GM21717 (cell line): ENCODE data around the gene LCE3E.
"Not testable (repeated sequence)": the region's sequence is repeated elsewhere in the genome, so short reads cannot be mapped to it uniquely, and the experiment has no call there.

ENCODE experiments used
- ATAC-seq: cut with Tn5 transposase; IDR thresholded peaks from one replicate; pipeline ENCODE4 v1.9.1; 2021; ENCODE audit warnings: mild to moderate bottlenecking, moderate library complexity; ENCODE audit not compliant: unreplicated experiment

The LCE3E gene, protein sequence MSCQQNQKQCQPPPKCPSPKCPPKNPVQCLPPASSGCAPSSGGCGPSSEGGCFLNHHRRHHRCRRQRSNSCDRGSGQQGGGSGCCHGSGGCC

DNA sequence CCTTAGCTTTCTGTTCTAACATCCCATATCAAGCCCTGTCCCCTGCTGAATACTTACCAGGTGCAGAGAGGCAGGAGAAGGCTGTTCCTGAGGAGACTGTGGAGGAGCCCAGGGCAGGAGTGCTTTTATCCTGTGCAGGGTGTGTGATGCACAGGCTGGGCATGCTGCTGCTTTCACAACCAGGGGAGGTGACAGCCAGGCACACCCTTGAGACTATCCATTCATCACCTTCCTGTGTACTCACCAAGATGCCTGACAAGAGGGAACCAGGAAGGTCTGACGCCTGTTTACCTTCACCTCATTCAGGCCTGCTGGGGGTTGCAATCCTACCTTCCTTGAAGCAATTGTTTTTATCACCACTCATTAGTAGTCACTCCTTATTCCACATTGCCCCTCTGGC, at the start of gene LCE3E:
Gene LCE3E (minus strand): TSS at position 100 of the 400 bp plus-strand sequence. CDS start 572 bp downstream, outside the sequence.
- ATAC-seq, result no peak

DNA sequence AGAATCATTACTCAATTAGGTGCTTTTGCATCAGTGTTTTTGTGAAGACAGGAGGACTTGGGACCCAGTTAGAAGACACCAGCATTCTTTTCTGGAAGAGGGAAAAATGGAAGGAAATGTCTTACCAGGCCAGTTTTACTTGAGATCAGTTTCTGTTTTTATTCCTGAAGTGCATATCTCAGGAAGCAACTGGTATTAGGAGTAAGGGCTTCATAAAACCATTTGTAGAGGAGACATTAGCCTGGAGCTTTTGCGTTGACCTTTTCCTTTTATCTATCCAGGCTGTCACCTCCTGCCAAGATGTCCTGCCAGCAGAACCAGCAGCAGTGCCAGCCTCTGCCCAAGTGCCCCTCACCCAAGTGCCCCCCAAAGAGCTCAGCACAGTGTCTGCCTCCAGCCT, 46.9 kb upstream of the LCE3E start, which contains the start of gene LCE3B:
Gene LCE3B (plus strand): TSS at position 301 of the 400 bp plus-strand sequence. CDS start 0 bp downstream, at position 301.
- no peak for ATAC-seq

DNA sequence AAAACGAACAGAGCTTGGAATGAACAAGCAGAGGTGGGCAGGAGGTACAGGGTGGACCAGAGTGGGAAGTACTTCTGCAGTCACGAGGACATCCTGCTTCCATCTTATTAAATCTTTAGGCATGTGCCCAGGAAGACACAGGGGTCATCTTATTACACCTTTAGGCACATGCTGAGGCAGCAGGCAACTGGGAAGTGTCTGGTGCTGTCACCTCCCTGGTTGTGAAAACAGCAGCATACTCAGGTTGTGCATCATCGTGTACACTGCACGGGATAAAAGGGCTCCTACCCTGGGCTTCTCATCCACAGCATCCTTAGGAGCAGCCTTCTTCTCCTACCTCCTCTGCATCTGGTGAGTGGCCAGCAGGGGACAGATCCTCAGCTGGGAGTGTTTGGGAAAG, 33.4 kb upstream of the LCE3E start, which contains the start of gene LCE3C:
Gene LCE3C (plus strand): TSS at position 301 of the 400 bp plus-strand sequence. CDS start 498 bp downstream, outside the sequence.
- ATAC-seq, result no peak

DNA sequence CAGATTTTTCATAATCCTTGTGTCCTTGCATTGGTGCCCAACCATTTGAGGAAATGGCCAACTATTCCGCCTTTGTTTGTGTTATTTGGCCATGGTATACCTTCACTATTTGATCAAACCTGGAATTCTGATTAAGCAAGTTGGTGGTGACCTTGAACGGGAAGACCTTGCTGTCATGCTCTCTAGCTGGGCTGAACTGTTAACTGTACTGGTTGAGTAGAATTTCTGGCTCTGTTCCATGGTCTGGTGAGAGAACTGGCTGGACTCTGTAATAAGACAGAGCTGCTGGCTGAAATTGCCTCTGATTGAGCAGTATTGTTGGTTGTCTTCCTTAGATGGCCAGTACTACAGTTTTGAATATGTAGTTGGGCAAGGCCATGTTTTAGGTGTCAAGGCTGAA, 30.4 kb upstream of the LCE3E start:
- no peak for ATAC-seq

DNA sequence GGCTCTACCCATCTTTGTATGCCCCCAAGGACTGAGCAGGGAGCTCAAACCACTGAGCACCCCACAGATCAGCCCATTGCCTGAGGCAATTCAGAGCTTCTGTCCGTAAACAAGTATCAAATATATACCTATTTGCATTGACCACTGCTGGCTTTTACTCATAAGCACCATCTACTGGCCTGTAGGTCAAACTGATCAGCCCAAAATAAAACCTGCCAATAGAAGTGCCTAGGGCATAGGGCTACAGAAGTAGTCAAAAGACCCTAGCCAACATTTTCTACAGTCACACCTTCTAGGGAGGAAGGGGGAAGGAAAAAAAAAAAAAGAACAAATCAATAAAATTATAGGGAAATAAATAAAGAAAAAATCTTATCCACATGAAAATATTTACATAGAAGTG, 19.0 kb upstream of the LCE3E start:
- no peak for ATAC-seq

DNA sequence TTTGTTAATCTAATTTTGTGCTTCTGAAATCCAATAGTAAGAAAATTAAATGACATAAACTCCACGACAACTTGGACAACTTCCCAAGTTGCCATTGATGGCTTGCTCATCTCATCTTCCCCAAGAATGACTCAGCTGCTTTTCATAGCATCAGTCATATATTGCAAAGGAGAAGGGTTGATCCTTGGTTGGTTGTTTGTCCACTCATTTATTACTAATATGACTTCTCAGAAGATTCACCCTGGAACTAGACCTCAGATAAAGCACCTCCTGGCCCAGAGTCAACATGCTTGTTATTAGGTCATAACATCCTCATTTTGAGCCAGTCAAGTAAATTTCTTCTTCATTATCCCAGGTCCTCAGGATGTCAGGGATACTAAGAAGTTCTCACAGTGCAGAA, 16.1 kb upstream of the LCE3E start:
- ATAC-seq, result no peak

DNA sequence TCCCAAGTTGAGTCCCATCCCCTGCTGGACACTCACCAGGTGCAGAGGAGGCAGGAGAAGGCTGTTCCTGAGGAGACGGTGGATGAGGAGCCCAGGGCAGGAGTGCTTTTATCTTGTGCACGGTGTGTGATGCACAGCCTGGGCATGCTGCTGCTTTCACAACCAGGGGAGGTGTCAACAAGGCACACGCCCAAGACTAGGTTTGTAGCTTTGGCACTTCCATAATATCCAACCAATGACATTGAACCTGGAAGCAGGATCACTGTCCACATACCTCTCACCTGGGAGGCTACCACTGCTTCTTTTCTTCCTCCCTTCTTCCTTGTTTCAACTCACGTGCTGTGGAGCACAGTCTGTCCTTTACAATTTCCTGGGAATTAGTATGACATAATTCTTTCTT, 13.9 kb upstream of the LCE3E start, which contains the start of gene LCE3D:
Gene LCE3D (minus strand): TSS at position 84 of the 400 bp plus-strand sequence. CDS start 580 bp downstream, outside the sequence.
- no peak for ATAC-seq

DNA sequence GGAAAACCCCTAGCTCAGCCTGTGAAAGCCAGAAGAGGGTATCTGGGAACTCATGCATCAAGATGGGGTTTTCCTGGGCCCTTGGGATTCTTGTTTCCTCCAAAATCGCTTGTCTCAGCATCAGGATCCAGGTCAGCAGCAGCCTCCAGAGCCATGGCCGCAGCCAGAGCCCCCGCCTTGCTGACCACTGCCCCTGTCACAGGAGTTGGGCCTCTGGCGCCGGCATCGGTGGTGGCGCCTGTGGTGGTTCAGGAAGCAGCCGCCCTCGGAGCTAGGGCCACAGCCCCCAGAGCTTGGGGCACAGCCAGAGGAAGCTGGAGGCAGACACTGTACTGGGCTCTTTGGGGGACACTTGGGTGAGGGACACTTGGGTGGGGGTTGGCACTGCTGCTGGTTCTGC, 12.9 kb upstream of the LCE3E start:
- ATAC-seq, result not testable (repeated sequence)

DNA sequence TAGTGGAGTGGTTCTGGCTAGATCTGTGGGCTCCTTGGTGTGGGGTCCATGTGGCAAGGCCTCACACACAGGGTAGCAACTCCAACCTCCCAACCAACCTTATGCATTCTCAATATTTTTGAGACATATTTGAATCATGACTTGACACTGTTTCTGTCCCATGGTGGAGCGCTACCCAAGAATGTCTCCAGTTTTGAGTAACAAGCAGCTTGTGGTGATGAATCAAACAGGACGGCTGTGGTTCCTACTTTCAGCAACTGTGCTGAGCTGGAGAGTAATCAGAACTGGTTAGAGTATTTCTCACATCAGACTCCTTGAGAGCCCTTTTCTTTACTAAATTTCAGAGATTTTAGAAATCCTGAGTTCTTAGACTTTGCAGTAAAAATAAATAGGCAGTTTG, 10.6 kb upstream of the LCE3E start:
- ATAC-seq, result no peak

DNA sequence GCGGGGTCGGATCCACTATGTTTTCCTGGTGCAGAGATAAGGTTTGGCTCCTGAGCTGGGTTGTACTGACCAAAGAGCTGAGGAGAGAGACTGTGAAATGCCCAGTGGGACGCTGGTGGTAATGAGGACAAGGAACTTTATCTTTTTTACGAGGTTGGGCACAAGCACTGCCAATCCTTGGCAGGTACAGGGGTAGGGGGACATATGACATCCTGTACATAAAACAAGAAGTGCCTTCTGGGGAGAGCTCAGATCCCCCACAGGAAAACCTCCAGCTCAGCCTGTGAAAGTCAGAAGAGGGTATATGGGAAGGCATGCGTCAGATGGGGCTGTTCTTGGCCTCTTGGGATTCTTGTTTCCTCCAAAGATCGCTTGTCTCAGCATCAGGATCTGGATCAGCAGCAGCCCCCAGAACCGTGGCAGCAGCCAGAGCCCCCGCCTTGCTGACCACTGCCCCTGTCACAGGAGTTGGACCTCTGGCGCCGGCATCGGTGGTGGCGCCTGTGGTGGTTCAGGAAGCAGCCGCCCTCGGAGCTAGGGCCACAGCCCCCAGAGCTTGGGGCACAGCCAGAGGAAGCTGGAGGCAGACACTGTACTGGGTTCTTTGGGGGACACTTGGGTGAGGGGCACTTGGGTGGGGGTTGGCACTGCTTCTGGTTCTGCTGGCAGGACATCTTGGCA, 905 bp downstream of the LCE3E start:
- ATAC-seq, result no peak

DNA sequence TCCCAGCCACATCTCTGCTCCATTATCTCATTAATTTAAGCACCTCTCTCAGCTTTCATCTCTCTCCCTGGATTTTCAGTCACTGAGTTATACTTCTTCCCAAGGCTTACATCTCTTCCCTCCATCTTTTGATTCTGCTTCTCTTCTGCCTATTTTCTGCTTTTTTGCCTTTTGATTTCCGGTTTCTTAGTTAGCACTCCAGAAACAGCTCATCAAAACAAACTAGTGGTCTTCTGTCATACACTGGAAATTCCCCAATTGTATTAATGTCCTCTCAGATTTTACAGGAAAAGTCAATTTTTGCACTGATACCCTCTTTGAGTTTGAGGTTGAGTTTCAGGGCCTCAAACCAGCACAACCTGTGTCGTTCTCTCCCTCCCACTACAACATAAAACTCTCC, 1.5 kb downstream of the LCE3E start:
- no peak for ATAC-seq

DNA sequence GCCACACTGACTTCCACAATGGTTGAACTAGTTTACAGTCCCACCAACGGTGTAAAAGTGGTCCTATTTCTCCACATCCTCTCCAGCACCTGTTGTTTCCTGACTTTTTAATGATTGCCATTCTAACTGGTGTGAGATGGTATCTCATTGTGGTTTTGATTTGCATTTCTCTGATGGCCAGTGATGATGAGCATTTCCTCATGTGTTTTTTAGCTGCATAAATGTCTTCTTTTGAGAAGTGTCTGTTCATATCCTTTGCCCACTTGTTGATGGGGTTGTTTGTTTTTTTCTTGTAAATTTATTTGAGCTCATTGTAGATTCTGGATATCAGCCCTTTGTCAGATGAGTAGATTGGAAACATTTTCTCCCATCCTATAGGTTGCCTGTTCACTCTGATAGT, 18.2 kb downstream of the LCE3E start:
- ATAC-seq, result not testable (repeated sequence)

DNA sequence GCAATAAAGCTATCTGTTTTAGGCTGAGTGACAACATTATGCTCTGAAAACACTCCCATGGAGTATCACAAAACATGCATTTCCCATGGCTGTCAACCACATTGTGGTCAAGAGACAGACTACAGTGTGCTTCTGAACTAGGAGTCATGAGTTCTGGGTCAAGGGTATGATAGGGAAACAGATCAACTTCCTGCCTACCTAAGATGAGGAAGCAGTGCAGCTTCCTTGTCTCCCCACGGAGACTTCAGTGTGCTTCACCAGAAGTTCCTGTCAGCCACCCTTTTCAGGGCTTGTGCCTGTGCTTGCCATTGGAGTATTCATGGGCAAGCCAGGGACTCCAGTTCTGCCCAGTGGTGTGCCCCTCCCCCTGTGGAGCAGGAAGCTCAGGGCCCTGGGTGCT, 19.9 kb downstream of the LCE3E start:
- ATAC-seq, result no peak

DNA sequence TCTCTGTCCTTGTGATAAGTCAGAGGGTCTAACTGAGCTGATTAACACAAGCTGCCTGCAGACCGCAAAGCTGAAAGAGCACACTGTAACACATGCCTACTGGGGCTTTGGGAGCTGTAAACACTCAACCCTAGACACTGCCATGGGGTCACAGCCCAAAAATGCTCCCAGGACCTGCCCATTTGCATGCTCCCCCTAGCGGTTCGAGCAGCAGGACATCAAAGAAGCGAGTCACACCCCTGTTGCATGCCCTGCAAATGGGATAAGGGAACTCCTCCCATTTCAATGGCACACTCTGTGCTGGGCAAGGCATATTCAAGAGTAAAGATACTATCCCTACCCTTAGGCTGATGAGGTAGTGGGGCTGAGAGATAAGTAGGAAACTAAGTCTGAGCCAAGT, 22.8 kb downstream of the LCE3E start:
- ATAC-seq, result no peak

DNA sequence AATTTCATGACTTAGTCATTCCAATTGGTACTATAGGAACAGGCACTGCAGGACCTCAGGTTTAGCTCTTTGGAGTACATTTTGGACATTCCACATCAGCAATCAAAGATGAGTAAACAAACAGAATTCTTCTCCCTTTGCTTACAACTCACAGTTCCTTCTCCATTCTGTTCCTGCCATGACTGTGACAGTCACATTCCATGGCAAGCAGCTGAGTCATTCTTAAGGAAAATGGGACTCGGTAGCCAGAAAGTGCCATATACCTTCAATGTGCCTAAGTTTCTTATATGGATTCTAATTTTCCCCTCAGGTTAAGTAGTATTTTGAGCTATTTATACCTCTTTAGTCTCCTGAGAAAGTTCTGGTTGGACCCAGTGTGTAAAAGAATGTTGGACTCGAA, 26.7 kb downstream of the LCE3E start:
- no peak for ATAC-seq

DNA sequence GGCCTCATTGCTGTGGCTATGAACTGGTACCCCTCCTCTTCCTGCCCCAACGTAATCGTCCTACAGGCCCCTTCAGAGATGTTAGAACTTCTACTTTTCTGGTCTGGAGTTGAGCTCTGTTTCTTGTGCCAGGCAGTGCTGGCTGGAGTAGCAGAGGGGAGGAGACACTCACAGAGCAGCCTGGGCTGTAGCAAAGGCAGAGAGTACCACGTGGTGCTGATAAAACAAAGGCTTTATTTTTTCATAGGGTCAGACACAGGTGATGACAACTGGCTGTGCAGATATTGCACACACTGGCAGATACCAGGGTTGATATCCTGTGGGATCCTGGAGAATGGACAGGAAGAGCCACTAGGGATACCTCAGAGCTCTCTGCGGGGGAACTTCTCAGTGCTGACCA, 29.1 kb downstream of the LCE3E start:
- no peak for ATAC-seq

DNA sequence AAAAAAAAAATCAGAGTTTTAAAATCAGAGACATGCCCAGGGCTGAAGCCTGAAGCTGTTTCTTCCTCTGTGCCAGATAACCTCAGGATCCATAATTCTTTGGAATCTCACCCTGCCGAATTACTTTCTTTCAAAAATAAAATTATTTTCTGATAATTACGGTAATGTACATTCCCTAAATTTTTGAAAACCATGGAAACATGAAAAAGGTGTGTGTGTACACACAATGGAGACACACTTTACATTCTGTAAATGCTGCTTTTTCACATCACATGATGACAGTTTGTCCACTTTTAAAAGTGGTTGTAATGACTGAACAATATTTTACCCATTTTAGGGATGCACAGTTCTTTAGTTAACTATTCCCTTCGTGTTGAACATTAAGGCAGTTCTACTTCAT, 30.8 kb downstream of the LCE3E start:
- no peak for ATAC-seq

DNA sequence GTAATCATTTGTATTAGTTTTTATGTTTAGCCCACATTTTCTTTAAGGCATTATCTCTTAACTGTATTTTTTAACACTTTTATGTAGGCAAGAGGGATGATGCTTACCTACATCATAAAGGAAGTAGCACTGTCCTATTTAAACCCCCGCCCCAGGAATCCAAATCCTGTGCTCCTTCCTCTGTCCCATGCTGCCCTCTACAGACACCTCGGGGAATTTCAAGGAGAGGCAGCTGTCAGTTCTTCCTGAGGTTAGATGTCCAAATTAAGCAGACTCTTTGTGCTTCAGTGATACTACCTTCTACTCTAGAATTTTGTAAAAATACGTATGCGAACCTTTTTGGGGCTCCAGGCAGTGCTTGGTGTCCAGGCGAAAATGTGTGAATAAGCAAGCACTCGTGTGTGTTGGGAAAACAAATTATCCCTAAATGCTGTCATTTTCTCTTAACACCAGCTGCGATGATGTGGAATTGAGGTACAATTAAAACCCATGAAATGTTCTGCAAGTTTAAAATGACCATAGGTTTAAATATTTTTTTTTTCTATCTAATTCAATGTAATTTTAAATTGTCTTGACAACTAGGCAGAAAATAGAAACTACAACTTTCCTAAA, 33.1 kb downstream of the LCE3E start:
- ATAC-seq, result no peak

DNA sequence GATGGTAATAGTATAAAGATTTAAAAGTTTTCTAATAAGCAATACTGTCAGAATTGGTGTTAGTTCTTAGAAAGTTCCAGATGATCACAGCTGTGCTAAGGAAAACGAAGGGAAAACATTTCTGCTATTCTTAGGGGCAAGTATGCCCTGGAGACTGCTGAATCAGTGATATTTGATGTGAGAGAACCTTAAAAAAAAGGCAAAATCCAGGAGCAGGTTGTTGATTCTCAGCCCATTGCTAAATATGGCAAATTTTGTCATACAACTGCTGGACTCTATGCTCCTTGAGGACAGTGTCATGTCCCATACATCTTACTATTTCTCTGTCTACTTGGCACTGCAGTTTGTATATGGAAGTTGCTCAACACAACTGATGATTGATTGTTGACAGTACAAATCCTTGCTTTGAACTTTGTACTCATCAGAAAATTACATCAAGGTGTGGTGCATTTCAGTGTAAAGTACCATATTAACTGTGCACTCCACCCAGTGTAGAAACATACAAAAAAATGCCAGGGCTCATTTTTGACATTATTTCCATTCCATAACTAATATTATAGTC, 41.4 kb downstream of the LCE3E start:
- ATAC-seq, result no peak

DNA sequence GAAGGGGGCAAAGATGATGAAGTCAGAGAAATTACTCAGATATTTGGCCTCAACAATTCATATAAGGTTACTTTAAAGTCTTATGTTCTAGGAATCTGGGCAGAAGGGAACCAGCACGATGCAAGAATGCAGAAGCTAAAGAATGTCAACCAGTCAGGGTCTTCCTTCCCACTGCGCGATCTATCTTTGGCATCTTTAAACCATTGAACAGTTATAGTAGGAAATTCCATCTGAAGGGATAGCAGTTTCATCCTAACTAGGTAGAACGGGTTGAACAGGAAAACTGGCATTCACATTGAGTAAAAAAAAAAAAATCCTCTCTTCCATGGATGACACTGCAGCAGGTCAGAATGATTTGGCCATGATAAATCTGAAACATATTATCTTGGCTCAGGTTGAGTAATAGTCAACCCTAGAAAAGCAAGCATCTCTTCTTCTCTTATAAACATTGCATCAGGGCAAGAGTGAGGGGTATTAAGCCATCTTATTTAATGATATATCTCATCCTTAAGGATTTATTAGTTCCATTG, 46.0 kb downstream of the LCE3E start:
- ATAC-seq, result no peak

DNA sequence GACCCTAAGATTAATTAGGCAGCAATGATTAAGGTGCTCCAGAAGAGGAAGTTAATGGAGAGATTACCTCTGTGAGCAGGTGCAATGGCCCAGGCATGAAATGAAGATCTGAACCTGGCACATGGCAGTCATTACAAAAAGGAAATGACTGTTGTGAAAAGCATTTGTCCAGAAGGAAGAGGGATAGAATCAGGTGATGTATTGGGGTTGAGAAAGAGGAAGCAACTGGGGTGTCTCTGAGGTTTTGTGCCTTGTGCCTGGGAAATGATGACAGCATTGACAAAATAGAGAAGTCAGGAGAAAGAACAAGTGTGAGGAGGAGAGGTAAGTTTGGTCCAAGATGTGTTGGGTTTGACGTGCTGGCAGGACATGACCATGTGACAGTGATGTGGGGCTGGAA, 46.7 kb downstream of the LCE3E start:
- ATAC-seq, result no peak
